ENCODE results near the gene INPP5F.
"Not testable (repeated sequence)": the region's sequence is repeated elsewhere in the genome, so short reads cannot be mapped to it uniquely, and the experiment has no call there.

INPP5F gene

GRCh38 chr10:119748871-119749270 is 23.0 kb downstream of the INPP5F start:
- DNase-seq = no peak

DNA sequence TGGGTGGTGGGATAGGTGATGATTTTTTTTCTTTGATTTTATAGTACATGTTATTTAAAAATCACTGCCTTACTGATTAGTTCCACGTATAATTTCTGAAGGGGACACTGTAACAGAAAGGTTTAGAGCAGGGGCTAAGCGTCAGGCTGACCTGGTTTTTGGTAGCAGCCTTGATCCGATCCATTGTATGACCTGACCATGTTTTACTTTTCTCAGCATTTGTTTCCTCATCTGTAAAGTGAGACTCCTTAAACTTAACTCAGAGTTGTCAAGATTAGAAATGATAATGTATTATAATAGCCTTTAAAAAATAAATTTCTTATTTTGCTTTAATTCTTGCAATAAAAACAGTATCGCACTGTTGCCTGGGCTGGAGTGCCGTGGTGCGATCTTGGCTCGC is 23.6 kb downstream of the INPP5F start:
- DNase-seq = no peak

DNA sequence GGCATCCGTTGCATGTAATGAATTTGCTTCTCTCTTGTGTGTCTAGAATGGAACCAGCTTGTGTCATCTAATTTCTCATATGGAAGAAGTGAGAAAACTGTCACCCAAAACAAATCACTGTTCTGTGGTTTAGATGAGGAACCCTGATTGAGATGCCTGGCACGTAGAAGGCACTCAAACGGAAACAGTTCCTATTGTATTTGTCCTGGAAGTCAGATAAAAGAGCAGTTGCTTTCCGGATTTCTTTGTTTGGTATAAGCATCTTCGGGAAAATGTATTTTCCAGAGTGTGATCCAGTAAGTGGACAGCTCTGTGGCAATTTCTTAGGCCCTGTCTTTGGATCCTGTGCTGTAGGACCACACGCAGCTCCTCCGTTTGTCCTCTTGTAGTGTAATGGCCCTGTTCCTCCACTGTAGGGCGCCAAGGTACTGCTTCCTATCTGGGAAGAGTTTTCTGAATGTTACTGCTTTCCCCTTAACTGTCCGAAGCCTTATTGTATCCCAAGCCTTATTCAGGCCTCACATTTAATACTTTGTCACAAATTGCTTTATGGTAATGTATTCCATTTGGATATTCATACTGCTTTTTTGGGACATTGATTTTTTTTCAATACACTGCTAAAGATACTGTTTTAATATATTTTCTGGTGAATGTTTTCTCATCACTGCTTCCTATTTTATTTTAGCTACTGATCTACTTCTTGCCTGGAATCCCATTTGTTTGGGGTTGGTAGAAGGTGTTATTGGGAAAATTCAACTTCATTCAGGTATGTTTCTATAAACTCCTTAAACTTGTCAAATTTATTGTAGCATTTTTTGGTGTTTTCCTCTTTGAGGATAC is 24.8 kb downstream of the INPP5F start:
- peak; percentile 67 for DNase-seq

GRCh38 chr10:119753309-119753708 is 27.5 kb downstream of the INPP5F start:
- DNase-seq = no peak

GRCh38 chr10:119754085-119754484 is 28.2 kb downstream of the INPP5F start:
- DNase-seq = no peak

- DNase-seq = no peak
Measured at GRCh38 chr10:119754936-119755335, 29.1 kb downstream of the INPP5F start.

GRCh38 chr10:119755446-119755845 is 29.6 kb downstream of the INPP5F start:
- no peak for DNase-seq

DNA sequence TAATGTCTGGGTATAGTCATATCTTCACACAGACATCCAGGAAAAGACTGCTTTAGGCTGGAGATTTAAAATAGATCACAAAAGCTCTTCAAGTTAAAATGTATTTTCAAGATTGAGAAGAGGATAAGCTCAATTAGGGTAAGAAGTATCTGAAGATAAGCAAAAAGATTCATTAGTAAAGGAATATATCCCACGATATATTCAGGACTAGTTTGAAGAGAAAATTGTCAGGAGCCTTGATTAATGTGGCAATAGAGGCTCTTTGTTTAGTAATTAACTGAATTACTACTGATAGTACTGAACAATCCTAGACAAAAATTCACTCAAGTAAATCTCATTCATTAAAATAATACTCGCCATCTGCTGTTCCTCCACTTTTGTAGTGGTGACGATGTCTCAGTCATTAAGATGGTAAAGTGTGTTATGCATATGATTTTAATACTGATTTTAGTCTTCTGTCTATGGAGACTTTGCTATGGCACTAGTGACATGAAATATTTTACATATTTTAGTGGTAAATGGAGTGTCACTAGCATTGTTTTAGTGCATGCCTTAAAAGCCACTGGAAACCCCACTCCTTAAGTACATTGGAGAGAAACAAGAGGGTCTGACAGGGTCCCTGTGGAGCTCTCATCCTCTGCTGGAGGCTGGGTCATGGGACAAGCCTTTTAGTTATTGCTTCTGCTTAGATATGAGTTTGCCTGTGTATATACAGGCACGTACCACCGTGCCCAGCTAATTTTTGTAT is 32.8 kb downstream of the INPP5F start:
- no peak for DNase-seq

- DNase-seq = no peak
Measured at GRCh38 chr10:119759832-119760231, 34.0 kb downstream of the INPP5F start.

DNA sequence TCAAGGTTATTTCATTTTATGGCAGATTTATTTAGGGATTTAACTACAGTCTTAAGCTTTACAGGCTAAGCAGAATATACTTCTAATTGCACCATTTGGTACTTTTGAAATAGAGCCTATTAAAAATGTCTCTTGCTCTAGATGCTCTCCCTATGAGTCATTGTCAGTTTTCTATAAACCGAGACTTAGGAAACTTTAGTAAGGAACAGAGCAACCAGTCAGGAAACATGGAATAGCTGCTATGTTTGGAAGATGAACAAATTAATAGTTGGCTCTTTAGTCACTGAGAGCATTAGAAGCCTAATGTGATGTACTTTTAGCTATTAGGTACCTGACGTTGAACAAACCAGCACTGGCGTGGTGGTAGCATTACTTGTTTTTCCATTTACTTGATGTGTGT is 35.3 kb downstream of the INPP5F start:
- no peak for DNase-seq

- no peak for DNase-seq
Measured at GRCh38 chr10:119762035-119762434, 36.2 kb downstream of the INPP5F start.

DNA sequence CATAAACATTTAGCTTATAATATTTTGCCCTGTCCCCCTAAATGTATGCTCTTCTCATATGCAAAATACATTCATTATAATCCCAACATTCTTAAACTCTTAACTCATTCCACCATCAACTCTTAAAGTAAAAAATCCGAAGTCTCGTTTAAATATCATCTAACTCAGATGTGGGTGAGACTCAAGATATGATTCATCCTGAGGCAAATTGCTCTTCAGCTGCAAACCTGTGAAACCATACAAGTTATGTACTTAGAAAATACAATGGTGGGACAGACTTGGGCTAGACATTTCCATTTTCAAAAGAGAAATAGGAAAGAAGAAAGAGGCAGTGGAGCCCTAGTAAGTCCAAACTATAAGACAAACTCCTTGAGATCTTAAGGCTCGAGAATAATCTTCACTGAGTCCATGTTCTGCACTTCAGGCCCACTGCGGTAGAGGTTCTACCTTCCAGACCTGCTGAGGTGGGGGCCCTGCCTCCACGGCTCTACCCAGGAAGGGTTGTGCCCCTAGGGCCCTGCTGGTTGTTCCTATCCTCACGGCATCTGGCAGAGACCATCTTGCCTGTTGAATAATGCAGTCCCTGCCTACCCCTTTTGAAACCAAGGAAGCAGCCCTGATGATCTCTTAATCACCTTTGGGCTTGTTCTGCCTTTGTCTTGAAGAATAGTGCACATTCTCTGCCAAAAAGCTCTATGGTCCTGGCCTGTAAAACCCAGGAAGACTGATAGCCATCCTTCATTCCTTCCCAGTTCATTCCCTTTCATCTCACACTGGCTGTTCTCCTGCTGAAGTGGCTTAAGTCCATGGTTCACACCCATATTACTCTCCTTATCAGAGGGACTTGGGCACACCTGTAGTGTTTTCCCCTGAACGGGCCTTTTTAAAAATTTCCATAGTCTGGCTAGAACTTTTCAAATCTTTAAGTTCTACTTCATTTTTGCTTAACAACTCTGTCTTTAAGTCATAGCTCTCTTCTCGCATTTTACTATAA is 37.3 kb downstream of the INPP5F start:
- DNase-seq = no peak

DNA sequence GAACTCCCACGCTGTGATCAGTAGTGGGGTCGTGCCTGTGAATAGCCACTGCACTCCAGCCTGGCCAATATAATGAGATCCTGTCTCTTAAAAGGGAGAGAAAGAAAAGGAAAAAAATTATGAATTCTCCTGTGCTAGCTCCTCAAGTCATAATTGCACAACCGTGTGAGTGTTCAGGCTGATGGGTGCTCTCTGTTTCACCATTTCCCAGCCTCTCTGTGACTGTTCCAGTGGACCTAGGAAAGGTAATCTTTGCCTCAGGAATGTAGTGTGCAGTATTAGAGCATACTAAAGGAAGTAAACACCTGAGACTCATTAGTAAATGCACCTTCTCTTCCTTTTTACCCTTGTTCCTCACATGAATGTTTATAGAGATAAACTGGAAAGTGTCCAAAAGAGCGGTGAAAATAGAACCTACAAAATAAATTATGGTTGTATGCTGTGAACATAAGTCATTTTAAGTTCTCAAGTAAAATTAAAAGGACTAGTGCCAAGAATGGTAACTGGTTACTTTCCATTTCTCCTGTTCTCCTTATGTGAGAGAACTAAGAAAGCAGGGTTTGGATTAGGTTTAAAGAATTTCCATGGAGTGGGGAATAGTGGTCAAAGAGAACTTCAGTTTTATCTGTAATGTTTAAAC is 42.7 kb downstream of the INPP5F start:
- no peak for DNase-seq

- DNase-seq = no peak
Measured at GRCh38 chr10:119769886-119770285, 44.0 kb downstream of the INPP5F start.

DNA sequence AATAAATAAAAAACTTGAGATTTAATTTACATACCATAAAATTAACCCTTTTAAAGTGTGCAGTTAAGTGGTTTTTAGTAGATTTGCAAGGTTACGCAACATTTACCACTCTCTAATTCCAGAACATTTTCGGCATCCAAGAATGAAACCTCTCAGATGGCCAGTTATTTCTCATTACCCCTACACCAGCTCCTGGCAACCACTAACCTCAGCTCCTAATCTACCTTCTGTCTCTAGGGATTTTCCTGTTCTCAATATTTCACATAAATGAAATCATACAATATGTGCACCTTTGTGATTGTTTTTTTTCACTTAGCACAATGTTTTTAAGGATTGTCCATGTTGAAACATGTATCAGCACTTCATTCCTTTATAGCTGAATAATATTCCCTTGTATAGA is 45.1 kb downstream of the INPP5F start:
- no peak for DNase-seq

DNA sequence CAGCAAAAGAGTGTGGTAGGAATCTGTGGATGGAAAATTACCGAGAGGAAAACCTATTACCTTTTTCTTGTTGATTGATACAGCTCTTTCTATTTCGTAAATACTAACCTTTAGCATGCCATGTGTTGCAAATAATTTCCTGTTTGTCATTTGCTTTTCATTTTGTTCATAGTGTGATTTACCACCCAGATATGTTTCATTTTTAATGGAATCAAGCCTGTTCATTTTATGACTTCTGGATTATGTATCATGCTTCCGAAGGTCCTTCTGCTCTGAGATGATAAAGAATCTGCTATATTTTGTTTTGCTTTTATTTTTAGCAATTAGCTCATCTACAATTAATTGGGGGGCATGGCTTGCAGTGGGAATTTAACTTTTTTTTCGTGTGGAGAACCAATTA is 46.5 kb downstream of the INPP5F start:
- no peak for DNase-seq

- DNase-seq = not testable (repeated sequence)
Measured at GRCh38 chr10:119773041-119773440, 47.2 kb downstream of the INPP5F start.

DNA sequence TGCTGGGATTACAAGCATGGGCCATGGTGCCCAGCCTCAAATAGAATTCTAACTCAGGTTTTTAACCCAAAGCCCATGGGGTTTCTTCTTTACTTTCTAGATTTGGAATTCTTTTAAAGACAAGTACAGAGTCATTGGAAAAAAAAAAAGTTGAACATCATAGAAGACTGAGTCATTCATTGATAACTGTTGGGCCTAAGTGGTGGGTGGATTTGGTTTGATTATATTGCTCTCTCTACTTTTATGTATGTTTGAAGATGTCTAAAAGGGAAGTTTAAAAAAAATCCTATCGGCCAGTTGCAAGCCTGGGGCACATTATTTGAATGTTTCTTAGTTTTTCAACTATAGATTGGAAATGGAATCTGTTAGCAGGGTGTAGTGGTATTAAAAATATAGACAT is 49.7 kb downstream of the INPP5F start:
- DNase-seq = no peak

- no peak for DNase-seq
Measured at GRCh38 chr10:119776536-119776935, 50.7 kb downstream of the INPP5F start.

DNA sequence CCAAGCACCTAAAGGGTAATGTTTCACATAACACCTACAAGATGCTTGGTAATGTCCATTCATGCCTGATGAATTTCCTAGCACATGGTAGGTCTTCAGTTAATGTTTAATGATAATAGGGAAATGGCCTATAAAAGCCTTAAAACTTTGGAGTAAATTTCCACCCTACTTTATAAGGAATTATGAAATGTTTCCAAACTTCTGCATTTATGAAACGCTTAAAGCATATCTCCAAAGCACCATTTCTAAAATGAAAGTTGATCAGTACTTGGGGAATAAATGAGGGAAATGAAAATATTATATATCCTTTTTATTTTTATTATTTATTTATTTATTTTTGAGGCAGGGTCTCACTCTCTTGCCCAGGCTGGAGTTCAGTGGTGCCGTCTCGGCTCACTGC is 51.8 kb downstream of the INPP5F start:
- DNase-seq = no peak

DNA sequence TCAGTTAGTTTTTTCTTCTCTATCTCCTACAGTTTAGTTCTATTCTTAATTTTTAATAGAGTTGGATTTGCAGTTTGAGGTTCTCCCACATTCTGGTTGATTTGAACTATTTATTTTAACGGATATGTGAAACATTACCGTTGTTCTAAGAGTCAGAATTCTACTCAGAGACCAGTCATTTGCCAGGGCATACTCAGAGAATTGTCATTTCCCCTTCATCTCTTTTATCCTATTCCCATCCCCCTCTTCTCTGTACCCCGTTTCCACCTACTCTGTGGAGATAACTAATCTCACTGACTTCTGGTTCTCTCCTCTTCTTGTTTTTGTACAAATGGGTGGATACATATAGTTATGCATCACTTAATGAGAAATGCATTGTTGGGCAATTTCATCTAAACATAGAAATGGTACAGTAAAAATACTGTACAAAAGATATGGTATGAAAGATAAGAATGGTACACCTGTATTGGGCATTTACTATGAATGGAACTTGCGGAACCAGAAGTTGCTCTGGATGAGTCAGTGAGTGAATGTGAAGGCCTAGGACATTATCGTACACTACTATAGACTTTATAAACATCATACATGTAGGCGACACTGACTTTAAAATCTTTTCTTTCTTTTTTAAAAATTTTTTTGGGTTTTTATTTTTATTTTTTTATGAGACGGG is 53.1 kb downstream of the INPP5F start:
- DNase-seq = no peak

DNA sequence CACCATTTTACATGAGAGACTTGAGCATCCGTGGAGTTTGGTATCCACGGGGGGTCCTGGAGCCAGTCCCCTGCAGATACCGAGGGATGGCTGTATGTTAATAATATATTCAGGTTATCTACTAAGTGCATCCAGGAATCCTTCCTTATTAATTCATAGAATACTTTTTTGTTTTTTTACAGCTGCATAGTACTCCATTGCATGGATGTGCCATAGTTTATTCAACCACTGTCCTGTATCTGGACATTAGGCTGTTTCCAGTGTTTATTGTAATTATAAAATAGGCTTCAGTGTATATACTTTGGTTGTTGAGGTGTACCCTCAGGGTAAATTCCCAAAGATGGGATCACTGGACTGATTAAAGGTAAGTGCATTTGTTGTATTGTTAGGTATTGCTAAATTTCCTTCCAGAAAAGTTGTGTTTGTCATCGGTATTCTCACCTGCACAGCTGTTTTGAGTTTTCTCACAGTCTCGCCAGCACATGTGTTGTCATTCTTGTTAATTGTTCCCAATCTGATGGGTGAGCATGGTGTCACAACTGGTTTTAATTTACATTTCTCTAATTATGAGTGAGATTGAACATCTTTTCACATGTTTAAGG is 55.1 kb downstream of the INPP5F start:
- no peak for DNase-seq

All from stimulated activated CD4-positive, alpha-beta T cell treated with anti-CD3 and anti-CD28 coated beads, Interleukin-15, amount 100 ng/mL, for 24 hours (primary cell).